Choroid plexus epithelial cell (primary cell): ENCODE measurements around the gene CDC25B.

Experiments
- DNase-seq: peaks from one replicate; pipeline ENCODE4 v3.0.0-alpha.2; 2010; ENCODE audit warnings: low read depth
- H3K4me3 ChIP-seq: 2 replicates; pipeline ENCODE4 v1.5.1; 2011; ENCODE audit warnings: low read depth, mild to moderate bottlenecking, control low read depth, low read length, moderate library complexity
- TF ChIP-seq, protein P1 (sequence below): conservative IDR thresholded peaks from 2 replicates; pipeline ENCODE4 v1.5.1; 2011; ENCODE audit warnings: low read depth, mild to moderate bottlenecking, control low read depth, inconsistent platforms, low read length, moderate library complexity

Gene CDC25B

DNA sequence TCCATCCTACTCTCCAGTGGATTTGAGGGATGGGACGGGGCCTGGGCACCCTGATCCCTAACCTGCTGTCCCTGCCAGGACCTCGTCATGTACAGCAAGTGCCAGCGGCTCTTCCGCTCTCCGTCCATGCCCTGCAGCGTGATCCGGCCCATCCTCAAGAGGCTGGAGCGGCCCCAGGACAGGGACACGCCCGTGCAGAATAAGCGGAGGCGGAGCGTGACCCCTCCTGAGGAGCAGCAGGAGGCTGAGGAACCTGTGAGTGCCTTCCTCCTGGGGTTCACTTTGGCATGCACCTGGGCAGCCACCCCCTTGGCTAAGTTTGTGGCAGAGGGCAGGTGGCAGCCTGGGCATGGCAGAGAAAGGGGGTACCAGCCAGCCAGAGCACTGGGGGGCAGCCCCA, 5.7 kb downstream of the CDC25B start:
- H3K4me3 ChIP-seq: no peak overlapping the region
- TF ChIP-seq, protein P1, sequence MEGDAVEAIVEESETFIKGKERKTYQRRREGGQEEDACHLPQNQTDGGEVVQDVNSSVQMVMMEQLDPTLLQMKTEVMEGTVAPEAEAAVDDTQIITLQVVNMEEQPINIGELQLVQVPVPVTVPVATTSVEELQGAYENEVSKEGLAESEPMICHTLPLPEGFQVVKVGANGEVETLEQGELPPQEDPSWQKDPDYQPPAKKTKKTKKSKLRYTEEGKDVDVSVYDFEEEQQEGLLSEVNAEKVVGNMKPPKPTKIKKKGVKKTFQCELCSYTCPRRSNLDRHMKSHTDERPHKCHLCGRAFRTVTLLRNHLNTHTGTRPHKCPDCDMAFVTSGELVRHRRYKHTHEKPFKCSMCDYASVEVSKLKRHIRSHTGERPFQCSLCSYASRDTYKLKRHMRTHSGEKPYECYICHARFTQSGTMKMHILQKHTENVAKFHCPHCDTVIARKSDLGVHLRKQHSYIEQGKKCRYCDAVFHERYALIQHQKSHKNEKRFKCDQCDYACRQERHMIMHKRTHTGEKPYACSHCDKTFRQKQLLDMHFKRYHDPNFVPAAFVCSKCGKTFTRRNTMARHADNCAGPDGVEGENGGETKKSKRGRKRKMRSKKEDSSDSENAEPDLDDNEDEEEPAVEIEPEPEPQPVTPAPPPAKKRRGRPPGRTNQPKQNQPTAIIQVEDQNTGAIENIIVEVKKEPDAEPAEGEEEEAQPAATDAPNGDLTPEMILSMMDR: no peak
- DNase-seq: no peak

DNA sequence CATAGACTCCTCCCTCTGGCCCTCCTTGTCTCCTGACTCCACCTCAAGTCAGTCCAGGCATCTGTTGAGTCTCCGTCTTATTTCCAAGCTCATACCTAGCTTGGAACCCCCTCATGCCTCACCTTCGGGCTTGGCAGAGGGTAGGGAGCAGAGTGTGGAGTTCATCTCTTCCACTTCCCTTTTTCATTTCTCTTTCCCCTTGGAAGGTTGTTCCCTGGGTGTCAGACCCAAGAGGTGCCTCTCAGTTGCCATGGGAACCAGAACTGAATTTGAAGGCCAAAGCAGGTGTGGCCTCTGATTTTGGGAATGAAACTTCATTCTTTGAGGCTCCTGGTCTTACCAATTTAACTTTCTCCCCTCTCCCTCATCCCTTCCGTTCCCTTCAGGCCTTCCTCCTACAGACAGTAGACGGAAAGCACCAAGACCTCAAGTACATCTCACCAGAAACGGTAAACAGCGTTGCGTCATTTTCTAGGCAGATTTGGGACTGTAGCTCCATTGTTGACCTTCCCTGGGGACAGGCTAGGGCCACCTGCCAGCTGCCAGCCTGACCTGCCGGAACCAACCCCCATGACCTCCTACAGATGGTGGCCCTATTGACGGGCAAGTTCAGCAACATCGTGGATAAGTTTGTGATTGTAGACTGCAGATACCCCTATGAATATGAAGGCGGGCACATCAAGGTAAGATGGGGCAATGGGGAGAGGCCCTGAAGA, 6.6 kb downstream of the CDC25B start:
- H3K4me3 ChIP-seq: no peak overlapping the region
- no peak for DNase-seq
- TF ChIP-seq, protein P1: no peak

DNA sequence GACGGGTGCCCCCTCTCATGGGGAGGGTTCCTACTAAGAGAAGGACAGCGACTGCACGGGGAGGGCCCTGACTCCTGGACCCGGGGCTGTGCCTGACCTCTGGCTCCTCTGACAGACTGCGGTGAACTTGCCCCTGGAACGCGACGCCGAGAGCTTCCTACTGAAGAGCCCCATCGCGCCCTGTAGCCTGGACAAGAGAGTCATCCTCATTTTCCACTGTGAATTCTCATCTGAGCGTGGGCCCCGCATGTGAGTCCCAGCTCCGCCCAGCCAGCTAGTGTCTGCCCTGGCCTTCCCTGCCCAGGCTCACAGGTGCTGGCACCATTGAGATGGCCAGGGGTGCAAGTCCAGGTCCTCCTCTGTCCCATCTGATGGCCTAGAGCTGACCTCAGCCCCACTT, 7.2 kb downstream of the CDC25B start:
- TF ChIP-seq, protein P1: no peak
- H3K4me3 ChIP-seq: no peak overlapping the region
- DNase-seq: no peak

DNA sequence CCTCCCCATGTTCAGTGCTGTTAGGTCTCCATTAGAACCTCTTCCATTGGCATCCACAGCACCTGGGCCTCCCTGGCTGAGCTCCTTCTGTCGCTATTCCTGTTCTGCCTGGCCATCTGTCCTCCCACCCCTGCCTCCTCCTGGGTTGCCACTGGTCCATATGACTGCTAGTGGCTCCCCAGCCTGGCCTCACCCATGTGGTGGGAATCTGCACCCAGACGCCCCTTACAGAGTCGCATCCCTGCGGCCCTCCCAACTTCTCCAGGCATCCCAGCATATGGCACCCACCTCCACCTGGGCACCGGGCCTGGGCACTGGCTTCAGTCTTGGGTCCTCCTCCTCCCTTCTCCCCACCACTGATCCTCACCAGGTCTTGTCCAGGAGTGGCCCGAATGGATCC, 7.7 kb downstream of the CDC25B start:
- H3K4me3 ChIP-seq: no peak overlapping the region
- TF ChIP-seq, protein P1: no peak
- DNase-seq: no peak

DNA sequence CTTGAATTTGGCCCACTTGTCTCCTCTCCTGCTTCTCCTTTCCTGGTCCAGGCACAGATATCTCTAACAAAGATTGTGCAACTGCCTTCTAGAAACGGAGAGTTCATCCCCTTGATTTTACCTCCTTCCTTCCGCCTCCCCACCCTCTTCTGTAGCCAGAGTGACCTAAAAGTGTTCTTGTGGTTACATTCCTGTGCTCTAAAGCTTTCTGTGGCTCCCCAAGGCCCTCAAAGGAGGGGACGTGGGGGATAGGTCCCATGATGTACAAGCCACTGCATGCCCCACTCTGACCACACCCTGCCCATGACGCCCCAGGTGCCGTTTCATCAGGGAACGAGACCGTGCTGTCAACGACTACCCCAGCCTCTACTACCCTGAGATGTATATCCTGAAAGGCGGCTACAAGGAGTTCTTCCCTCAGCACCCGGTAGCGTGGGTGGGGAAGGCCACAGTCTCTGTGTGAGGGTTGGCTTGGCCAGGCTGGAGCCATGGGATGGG, 8.2 kb downstream of the CDC25B start:
- no peak for DNase-seq
- TF ChIP-seq, protein P1: no peak
- no peak overlapping the region for H3K4me3 ChIP-seq

DNA sequence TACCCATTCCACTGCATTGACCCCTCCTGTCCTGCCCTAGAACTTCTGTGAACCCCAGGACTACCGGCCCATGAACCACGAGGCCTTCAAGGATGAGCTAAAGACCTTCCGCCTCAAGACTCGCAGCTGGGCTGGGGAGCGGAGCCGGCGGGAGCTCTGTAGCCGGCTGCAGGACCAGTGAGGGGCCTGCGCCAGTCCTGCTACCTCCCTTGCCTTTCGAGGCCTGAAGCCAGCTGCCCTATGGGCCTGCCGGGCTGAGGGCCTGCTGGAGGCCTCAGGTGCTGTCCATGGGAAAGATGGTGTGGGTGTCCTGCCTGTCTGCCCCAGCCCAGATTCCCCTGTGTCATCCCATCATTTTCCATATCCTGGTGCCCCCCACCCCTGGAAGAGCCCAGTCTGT, 8.7 kb downstream of the CDC25B start:
- TF ChIP-seq, protein P1: no peak
- no peak overlapping the region for H3K4me3 ChIP-seq
- DNase-seq: no peak

DNA sequence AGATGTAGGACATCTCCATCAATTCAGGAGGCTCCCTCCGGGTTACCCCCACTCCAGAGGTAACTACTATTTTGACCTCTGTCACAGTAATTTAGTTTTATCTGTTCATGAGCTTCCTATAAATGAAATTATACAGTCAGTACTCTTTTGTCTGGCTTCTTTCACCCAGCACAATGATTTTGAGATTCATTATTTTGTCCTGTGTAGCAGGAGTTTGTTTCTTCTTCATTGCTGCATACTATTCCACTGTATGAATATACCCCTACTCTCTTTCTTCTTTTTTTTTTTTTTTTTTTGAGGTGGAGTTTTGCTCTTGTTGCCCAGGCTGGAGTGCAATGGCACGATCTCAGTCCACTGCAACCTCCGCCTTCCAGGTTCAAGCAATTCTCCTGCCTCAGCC, 12.4 kb downstream of the CDC25B start:
- TF ChIP-seq, protein P1: no peak
- H3K4me3 ChIP-seq: no peak overlapping the region
- DNase-seq: no peak
